HG02884 (cell line): ENCODE data around the gene ADAT3.

Experiments
- ATAC-seq: cut with Tn5 transposase; IDR thresholded peaks from one replicate; pipeline ENCODE4 v1.9.1; 2021; ENCODE audit warnings: mild to moderate bottlenecking, moderate library complexity; ENCODE audit not compliant: unreplicated experiment

The ADAT3 gene

DNA sequence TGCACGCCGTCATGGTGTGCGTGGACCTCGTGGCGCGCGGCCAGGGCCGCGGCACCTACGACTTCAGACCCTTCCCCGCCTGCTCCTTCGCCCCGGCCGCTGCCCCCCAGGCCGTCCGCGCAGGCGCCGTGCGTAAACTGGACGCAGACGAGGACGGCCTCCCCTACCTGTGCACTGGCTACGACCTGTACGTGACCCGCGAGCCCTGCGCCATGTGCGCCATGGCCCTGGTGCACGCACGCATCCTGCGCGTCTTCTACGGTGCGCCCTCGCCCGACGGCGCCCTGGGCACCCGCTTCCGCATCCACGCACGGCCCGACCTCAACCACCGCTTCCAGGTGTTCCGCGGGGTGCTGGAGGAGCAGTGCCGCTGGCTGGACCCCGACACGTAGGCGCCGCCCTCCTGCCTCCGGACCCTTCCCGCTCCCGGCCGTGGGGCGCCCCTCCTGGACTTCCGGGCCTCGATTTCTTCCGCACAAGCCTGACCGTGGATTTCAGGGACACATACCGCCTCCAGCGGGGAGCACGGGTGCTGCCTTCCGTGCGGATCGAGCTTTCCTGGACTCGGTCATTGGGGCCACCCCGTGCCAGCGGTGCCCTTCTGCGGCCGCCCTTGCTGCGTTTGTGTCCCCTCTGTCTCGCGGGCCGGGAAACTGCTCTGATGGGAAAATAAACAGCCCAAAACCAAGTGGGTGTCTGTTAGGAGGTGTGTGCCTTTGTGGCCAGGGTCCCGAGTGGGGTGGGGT lies 7.7 kb downstream of the ADAT3 start:
- no peak for ATAC-seq

DNA sequence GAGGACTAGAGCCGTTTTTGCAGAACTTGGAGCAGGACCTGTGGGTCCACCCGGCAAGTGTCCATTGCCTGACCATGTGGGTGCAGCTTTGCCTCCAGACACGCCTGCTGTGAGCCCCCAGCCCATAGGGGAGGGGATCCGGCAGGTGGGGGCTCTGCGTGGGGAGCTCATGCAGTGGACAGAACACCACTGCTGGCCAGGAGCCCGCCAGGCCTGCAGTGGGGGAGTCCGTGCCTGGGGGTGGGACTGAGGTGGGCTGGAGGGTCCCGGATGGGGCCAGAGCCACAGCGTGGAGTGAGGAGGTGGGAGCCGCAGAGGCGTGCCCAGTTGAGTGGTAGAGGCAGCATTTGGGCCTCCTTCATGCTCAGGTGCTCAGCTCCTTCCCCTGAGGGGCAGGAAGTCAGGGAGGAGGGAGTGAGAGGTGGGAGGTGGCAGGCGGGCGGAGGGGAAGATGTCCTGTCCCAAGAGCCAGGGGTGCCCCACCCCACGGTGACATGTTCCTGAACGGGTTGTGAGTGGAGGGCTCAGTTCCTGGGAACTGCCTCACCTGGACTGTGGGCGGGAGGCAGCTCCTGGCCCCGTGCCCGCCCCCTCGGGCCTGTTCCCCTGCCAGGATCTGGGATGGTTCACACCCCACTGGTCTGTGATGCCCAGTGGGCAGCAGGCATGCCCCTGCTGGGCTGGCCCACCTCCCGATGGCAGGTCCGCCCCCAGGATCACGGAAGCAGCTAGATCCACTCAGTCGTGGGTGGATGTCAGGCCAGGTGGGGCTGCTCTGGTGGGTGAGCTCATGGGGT lies 8.8 kb downstream of the ADAT3 start:
- ATAC-seq, result no peak

DNA sequence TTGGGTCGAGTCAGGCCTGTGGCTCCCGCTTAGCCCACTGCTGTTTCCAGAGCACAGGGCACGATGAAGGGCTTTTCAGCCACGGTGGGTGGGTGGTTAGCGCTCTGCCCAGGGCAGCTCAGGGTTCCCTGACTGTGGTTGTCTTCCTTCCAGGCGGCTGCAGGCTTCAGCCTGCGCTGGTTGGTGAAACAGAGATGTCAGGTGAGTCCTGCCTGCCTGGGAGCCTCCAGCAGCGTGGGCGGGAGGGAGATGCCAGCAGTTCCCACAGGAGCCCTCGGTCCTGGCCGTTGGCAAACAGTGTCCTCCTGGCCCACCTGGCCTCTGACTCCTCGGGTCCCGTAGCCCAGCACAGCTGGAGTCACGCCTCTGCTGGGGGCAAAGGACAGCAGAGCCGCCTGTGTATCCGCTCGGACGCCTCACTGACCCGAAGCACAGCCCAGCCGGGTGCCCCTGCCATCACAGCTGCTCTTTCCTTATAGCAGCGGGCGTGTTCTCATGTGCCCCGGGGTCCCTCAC lies 9.7 kb downstream of the ADAT3 start:
- ATAC-seq, result no peak

DNA sequence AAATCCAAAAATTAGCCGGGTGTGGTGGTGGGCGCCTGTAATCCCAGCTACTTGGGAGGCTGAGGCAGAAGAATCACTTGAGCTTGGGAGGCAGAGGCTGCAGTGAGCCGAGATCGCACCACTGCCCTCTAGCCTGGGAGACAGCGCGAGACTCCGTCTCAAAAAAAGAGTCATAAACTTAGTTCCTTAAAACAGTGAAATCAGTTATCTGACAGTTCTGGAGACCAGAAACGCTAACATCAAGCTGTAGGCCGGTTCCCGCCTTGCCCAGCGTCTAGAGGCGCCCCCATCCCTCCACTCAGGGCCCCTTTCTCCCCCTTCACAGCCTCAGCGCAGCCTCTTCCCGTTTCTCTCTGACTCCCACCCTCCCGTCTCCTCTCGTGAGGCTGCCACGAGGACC lies 11.9 kb downstream of the ADAT3 start:
- no peak for ATAC-seq

DNA sequence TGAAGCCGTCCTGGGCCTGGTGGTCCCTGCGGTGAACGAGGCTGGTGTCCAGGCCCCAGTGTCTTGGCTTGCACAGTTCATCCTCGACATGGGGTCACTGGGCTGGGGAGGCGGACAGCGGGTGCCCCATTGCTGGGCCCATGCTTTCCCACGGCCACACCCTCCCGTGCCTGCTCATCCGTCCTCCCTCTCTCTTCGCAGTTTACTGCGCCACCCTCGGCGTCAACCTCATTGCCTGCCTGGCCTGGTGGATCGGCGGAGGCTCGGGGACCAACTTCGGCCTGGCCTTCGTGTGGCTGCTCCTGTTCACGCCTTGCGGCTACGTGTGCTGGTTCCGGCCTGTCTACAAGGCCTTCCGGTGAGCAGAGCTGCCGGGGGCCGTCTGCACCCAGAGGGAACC lies 12.7 kb downstream of the ADAT3 start:
- no peak for ATAC-seq

DNA sequence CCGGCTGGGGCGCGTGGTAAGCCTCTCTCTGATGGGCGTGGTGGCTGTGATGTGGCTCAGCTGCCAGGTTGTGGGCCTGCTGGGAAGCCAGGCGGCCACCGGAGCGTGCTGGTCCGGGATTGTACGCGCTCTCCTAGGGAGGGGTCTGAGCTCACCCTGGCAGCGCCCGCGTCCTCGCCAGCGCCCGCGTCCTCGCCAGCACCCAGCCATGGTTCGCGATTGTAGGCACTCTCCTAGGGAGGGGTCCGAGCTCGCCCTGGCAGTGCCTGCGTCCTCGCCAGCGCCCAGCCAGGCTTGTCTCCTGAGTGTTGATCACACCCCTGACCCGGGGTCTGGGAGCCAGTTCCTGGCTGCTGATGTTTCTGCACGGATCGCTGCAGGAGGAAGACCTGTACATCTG lies 13.8 kb downstream of the ADAT3 start:
- no peak for ATAC-seq

DNA sequence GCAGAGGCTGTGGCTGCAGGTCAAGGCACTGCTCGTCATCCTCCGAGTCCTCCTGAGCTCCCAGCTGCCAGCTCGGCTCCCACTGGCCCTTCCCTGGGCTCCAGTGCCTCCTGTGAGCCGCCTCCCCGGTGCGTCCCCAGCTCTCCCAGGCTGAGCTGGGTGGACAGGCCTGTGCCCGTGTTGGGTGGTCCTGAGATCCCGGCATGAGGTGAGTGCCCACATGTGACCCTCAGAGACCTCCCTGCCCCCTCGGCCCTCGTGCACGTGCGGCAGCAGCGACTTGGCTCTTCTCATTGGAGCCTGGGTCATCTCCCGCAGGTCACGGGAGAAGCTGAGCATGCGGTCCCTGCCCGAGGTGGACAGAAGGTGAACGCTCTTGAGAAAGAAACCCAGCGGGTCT lies 15.4 kb downstream of the ADAT3 start:
- ATAC-seq, result no peak

DNA sequence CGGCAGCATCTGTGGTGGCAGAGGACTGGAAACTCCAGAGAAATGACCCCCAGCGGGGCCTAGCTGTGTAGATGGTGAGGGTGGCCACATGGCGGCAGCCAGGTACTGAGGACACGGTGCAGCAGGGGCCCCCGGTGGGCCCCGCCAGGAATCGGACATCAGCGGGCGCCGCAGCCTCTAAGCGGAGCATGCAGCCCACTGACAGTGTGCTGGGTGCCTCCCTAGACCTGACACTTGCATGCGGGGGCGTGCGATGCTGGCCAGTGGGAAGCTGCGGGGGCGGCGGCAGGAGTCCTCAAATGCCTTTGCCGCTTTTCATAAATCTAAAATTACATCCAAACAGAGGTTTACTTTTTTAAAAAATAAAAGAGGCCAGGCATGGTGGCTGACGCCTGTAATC lies 16.1 kb downstream of the ADAT3 start:
- no peak for ATAC-seq

DNA sequence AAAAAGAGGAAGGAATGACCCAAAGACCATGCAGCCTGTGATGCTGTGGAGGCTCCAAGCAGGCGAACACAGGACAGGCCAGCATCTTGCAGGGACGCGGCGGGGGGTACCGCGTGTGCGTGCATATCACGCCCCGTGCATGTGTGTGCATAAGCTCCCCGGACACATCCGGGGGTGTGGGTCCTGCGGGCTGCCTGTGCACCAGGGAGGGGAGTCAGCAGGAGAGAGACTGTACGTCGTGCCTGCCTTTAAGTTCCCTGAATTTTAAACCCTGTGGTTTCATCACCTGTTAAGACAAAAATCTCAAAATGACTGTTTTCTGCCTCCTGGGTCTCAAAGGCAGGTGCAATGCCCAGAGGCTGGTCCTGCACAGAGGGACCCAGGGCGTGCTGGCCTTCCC lies 16.6 kb downstream of the ADAT3 start:
- no peak for ATAC-seq

DNA sequence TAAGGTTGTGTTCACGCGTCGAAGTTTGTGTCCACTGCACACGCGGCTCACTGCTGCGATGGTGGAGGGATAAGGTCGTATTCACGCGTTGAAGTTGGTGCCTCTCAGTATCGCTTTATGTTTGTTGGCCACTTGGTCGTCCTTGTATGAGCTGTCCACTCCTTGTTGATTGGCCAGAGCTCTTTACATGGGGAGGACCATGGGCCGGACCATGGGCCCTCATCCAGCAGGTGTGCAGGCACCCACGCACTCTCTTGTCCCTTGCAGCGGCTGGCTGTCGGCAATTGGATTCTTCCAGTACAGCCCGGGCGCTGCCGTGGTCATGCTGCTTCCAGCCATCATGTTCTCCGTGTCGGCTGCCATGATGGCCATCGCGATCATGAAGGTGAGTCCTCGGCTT lies 17.6 kb downstream of the ADAT3 start:
- no peak for ATAC-seq

DNA sequence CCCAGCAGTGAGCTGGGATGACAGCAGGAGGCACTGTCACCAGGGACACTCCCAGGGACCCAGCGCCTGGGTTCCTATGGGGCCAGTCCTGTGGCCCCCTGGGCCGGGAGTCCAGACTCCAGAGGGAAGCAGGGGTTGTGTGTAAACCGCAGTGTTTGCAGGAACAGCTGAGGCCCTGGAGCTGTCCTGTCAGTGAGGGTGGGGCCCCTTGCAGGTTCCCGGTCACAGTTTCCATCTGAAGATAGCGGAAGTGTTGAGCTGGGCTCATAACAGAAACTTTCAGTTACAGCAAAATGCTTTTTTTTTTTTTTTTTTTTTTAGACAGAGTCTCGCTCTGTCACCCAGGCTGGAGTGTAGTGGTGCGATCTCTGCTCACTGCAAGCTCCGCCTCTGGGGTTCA lies 18.1 kb downstream of the ADAT3 start:
- no peak for ATAC-seq

DNA sequence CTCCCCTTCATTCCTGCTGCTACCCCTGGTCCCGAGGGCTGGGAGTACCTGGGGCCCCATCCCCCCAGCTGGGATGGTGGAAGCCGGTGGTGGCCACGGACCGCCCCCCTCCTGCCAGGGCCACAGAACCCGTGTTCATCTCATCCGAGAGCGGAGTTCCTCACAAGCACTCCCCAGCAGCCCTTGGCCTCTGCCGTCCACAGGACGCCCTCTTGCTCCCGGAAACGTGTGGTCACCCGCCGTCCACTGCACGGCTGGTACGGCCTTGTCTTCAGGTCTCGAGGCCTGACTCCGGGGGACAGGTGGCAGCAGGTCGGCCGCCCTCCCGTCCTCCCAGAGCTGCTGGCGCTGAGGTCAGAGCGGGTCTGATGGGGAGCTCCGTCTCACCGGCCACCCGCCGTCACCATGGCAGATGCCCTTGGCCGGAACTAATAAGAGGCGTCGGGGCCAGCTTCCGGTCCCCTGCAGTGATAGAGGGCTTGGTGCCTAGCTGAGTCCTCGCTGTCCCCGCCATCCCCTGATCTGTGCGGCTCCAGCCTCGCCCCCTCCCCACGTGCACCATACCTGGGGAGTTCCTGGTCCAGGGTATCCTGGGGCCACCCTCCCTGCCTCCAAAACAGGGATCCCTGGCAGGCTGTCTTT lies 19.2 kb downstream of the ADAT3 start:
- ATAC-seq, result no peak

DNA sequence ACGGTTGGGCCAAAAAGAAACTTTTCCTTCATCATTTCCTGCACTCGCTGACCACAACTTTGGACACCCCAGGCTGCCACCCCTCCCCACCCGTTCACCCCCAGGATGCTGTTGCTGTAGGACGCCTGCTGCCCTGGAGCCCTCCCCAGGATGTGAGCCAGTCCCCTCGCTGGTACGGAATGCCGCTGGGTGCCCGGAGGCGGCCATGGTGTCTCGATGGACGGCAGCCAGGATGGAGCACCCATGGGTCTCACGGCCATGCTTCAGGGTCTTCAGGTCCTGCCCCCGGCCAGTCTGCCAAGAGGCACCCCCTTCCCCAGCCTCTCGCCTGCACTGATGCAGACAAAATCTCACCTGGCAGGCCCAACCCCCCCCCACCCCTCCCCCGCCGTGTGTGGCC lies 20.3 kb downstream of the ADAT3 start:
- no peak for ATAC-seq

DNA sequence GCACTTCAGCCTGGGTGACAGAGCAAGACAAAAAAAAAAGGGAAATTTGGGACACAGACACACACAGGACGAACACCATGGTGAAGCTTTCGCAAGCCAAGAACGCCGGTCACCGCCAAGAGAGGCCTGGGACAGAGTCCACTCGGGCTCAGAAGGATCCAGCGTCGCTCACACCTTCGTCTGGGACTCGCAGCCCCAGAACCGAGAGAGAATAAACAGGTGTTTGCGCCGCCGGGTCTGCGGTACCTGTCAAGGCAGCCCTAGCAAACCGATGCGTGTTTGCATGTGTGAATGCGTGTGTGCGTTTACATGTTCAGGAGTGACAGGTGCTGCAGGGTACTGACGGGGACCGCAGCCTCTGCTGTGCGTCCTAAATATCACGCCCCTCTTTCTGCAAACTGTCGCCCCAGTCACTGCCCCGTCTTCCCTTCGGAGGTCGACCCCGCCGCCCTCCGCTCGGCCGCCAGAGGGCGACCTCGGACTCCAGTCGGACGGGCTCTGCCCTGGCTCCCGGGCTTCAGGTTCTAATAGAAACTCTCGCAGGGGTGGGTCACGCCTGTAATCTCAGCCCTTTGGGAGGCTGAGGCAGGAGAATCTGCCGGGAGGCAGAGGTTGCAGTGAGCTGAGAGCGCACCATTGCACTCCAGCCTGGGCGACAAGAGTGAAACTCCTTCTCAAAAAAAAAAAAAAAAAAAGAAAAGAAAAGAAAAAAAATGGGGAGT lies 24.0 kb downstream of the ADAT3 start:
- ATAC-seq, result no peak

DNA sequence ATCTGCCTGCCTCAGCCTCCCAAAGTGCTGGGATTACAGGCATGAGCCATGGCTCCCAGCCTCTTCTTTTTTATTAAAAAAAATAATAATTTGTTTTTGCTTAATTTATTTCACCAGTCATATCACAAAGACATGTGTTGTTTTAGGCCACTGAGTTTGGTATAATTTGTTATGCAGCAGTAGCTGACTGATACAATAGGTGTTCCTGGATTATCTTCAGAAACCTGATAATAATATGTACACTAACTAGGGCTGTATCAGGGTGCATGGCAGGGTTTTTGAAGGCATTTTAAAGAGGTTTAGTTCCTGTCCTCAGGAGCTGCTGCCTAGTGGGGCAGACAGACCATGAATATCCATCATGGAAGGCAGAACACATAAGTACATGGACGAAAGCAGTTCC lies 26.2 kb downstream of the ADAT3 start:
- no peak for ATAC-seq

DNA sequence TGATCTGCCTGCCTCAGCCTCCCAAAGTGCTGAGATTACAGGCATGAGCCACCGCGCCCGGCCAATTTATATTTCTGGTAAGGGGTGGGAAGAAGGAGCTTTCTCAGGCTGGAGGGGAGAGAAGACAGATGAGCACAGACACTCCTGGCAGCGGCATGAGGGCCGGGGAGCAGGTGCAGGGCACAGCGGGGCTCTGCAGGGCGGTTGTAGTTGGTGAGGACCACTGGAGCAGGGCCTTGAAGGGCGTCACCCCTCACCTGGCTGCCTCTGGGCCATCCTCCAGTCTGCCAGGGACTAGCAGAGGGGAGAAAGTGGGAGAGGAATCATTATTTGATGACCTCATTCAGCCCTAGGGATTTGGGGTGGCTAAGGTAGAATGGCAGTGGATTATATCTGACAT lies 27.2 kb downstream of the ADAT3 start:
- no peak for ATAC-seq

DNA sequence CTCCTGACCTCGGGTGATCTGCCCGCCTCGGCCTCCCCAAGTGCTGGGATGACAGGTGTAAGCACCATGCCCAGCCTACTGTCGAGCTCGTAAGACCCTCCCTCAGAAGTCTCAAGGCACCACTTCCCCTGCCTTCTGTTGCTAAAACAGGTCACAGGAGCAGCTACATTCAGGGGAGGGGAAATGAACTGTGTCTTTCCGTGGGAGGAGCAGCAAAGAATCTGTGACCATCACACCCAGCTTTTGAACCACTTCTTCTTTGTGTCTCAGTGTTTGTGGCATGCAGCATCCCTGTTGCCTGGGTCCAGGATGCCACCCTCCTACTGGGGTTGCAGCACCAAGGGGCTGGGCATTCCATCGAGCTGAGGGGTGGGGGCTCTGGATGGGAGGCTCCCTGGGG lies 28.0 kb downstream of the ADAT3 start:
- ATAC-seq, result no peak

DNA sequence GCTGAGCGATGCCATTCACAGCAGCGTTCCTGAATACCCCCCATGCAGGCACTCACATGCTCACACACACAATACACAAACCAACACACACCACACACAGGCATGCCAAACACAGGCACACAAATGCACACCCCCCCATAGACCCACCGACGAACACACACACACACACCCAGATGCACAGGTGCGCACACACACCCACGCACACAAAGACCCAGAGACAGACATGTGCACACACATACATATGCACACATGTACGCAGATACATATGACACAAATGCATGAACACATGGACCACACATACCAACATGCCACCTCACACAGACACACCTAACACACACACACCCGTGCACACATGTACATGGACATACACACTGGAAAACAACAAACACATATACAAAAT lies 28.7 kb downstream of the ADAT3 start:
- no peak for ATAC-seq

DNA sequence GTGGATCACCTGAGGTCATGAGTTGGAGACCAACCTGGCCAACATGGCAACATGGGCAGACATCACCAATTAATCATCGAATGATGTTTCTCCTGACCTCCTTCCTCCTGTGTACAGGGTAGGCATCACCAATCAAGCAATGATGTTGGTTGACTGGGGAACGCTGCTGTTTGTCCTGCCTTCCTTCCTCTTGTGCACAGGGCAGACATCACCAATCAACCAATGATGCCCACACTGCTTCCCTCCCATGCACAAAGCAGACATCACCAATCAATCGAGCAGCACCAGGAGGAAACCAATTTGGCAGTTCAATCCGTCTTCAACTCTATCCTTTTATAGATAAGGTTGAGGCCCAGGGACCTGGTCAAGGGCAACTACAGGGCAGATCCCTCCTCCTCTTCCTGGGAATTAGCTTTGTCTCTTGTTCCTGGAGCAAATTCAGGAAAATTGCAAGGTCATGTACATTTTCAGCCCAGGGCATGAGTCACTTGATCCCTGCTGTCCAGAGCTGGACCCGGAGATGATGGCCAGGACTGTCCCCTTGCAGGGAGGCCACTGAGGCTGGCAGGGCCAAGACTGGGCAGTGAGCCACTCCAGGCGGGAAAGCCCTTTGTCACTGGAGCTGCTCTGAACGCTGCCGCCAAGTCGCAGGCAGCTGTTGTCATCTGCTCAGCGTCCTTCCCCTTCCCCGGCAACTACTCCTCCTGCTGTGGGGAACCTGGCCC lies 30.4 kb downstream of the ADAT3 start:
- ATAC-seq, result no peak

DNA sequence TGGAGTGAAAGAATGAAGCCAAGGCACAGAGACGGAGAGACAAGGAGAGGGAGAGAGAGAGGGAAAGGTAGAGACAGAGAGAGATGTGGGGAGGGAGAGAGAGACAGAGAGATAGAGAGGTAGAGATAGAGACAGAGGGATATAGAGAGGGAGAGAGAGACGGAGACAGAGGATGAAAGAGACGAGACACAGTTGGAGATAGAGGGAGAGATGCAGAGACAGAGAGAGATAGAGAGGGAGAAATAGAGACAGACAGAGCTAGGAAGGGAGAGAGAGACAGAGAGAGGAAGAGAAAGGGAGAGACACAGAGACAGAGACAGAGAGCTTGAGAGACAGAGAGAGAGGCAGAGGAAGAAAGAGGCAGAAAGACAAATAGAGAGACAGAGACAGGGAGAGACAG lies 31.2 kb downstream of the ADAT3 start:
- ATAC-seq, result no peak
